Epithelial cell of proximal tubule (primary cell): ENCODE measurements around the gene ZNF577. TPM values are rescaled to one million over a fixed set of nuclear protein-coding genes. Genes with fewer than 3 reads are reported as not detected.

Experiments used
- DNase-seq: peaks from one replicate; pipeline ENCODE4 v3.0.0-alpha.2; 2011; ENCODE audit warnings: low read depth
- H3K4me3 ChIP-seq: 2 replicates; pipeline ENCODE4 v1.5.1; 2011; ENCODE audit warnings: low read depth, mild to moderate bottlenecking, low read length
- CTCF ChIP-seq: conservative IDR thresholded peaks from 2 replicates; pipeline ENCODE4 v1.5.1; 2012; ENCODE audit warnings: low read depth, mild to moderate bottlenecking, low read length
- total RNA-seq: library from RNA; depleted of rRNA; stranded (reverse); fragments of >200 nt; gene quantifications from 2 replicates; pipeline ENCODE4 v1.2.3, GENCODE V29; 2015

The ZNF577 gene
- total RNA-seq, 1 donor from 2014 or later = 2.2 TPM

DNA sequence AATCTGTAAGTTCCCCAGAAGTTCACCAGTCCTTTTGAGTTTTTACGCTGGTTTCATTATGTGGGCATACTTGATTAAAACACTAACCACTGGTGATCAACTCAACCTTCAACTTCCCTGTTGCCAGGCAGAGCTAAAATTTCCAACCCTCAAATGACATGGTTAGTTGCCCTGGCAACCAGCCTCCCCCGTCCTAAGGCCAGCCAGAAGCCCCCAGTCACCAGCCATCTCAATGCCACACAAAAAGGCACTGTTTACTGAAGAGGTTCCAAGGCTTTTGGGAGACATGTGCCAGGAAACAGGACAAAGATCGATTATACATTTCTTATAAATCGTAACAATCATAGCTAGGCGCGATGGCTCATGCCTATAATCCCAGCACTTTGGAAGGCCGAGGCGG lies 15.4 kb upstream of the ZNF577 start:
- DNase-seq = no peak
- H3K4me3 ChIP-seq = no peak overlapping the region
- no peak for TF ChIP-seq CTCF

DNA sequence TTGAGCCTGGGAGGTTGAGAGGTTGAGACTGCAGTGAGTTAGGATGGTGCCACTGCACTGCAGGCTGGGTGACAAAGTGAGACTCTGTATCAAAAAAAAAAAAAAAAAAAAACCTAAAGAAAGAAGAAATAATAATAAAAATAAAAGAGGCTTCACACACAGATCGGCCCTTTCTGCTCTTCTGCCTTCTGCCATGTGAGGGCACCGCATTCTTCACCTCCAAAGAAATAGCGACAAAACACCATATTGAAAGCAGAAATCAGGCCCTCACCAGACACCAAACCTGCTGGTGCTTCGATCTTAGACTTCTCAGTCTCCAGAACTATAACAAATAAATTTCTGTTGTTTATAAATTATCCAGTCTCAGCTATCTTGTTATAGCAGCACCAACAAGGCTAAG lies 14.1 kb upstream of the ZNF577 start:
- DNase-seq = no peak
- H3K4me3 ChIP-seq = no peak overlapping the region
- TF ChIP-seq CTCF = no peak

DNA sequence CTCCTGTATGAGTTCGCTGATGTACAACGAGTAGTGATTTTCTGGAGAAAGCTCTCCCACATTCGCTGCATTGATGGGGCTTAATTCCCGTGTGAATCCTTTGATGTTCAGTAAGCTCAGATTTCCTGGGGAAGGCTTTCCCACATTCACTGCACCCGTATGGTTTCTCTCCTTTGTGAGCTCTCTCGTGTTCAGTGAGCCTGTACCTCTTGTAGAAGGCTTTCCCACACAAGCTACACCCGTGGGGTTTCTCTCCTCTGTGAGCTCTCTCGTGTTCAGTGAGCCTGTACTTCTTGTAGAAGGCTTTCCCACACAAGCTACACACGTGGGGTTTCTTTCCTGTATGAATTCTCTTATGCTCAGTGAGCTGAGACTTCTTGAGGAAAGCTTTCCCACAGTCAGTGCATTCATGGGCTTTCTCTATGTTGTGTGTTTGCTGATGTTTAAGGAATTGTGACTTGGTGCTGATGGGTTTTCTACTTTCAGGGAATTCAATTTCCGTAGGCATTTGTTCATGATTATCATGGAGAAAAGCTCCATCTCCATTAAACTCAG lies 3.5 kb upstream of the ZNF577 start:
- no peak for DNase-seq
- no peak overlapping the region for H3K4me3 ChIP-seq
- TF ChIP-seq CTCF = no peak

DNA sequence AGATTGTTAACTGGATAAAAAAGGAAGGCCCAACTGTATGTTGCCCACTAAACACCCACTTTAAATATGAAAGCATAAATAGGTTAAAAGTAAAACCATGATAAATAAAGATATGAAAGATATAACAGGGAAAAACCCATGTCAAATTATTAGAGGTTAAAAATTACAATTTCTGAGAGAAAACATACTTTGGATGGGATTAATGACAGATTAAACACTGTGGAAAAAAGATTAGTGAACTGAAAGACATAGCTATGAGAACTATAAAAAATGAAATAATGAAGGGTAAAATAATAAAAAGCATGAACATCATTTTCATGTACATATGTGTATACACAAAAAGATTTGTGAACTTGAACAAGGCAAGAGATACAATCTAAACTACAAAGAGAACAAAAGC lies 2.2 kb upstream of the ZNF577 start:
- H3K4me3 ChIP-seq = no peak overlapping the region
- DNase-seq = no peak
- TF ChIP-seq CTCF = no peak

- H3K4me3 ChIP-seq = no peak overlapping the region
- TF ChIP-seq CTCF = no peak
- no peak for DNase-seq
Measured at GRCh38 chr19:51884713-51885112, 3.0 kb downstream of the ZNF577 start.

DNA sequence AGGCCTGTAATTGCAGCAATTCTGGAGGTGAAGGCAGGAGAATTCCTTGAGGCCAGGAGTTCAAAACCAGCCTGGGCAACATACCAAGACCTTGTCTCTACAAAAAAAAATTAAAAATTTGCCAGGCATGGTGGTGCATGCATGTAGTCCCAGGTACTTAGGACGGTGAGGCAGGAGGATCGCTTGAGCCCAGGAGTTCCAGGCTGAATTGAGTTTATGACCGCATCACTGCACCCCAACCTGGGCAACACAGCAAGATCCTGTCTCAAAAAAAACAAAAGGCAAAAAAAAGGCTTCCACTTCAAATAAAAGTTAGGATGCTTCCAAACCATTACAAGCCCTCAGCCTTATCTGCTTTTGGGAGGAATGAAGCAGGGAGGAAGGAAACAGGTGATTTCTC lies 5.2 kb downstream of the ZNF577 start:
- DNase-seq = no peak
- H3K4me3 ChIP-seq = no peak overlapping the region
- TF ChIP-seq CTCF = no peak

- no peak overlapping the region for H3K4me3 ChIP-seq
- no peak for DNase-seq
- no peak for TF ChIP-seq CTCF
Measured at GRCh38 chr19:51873097-51873496, 14.7 kb downstream of the ZNF577 start.
